Loucy (cell line): Measurements from ENCODE around the gene MAST4.

ENCODE experiments used
- H2AFZ ChIP-seq: fragments of 200-600 bp; sonication (generic); 2 replicates; pipeline ENCODE4 v1.6.0; 2016; ENCODE audit warnings: antibody characterized with exemption, mild to moderate bottlenecking, low read length, moderate library complexity
- H3F3A ChIP-seq: fragments of 200-600 bp; 2 replicates; pipeline ENCODE4 v1.6.0; 2016; ENCODE audit warnings: antibody characterized with exemption, low read depth, mild to moderate bottlenecking
- H3K27me3 ChIP-seq: fragments of 200-600 bp; sonication (generic); 2 replicates; pipeline ENCODE4 v1.6.1; 2014; ENCODE audit warnings: low read length, mild to moderate bottlenecking; ENCODE audit not compliant: insufficient read depth, poor library complexity, severe bottlenecking
- H3K36me3 ChIP-seq: fragments of 200-600 bp; sonication (generic); 2 replicates; pipeline ENCODE4 v1.6.1; 2016; ENCODE audit warnings: low read length; ENCODE audit not compliant: insufficient read depth
- H3K4me1 ChIP-seq: fragments of 200-600 bp; sonication (generic); 2 replicates; pipeline ENCODE4 v1.5.1; 2014; ENCODE audit warnings: low read length, mild to moderate bottlenecking; ENCODE audit not compliant: insufficient read depth, poor library complexity, severe bottlenecking
- H3K4me2 ChIP-seq: fragments of 200-600 bp; sonication (generic); 2 replicates; pipeline ENCODE4 v1.6.0; 2014; ENCODE audit warnings: antibody characterized with exemption, low read length, low read depth, mild to moderate bottlenecking; ENCODE audit not compliant: poor library complexity, severe bottlenecking
- H3K4me3 ChIP-seq: fragments of 200-600 bp; sonication (generic); 2 replicates; pipeline ENCODE4 v1.5.1; 2014; ENCODE audit warnings: low read length, mild to moderate bottlenecking, mixed read lengths; ENCODE audit not compliant: poor library complexity, severe bottlenecking
- H3K79me2 ChIP-seq: fragments of 200-600 bp; sonication (generic); 2 replicates; pipeline ENCODE4 v1.6.1; 2014; ENCODE audit warnings: low read length; ENCODE audit not compliant: insufficient read depth
- H3K9ac ChIP-seq: fragments of 200-600 bp; sonication (generic); 2 replicates; pipeline ENCODE4 v1.6.0; 2014; ENCODE audit warnings: mild to moderate bottlenecking, low read depth, low read length, moderate library complexity; ENCODE audit not compliant: poor library complexity, severe bottlenecking
- H3K9me2 ChIP-seq: fragments of 200-600 bp; sonication (generic); replicated peaks from 2 replicates; pipeline ENCODE4 v1.6.1; 2016; ENCODE audit warnings: low read depth, low read length, mixed read lengths
- H3K9me3 ChIP-seq: fragments of 200-600 bp; sonication (generic); 2 replicates; pipeline ENCODE4 v1.6.1; 2014; ENCODE audit warnings: mild to moderate bottlenecking, antibody characterized with exemption, low read length, low read depth; ENCODE audit not compliant: insufficient read depth
- H4K20me1 ChIP-seq: fragments of 200-600 bp; sonication (generic); 2 replicates; pipeline ENCODE4 v1.6.0; 2014; ENCODE audit warnings: antibody characterized with exemption, low read length, mild to moderate bottlenecking; ENCODE audit not compliant: insufficient read depth, poor library complexity, severe bottlenecking
- EZH2phosphoT487 ChIP-seq: fragments of 200-600 bp; IDR thresholded peaks from 2 replicates; pipeline ENCODE4 v1.6.1; 2018; ENCODE audit warnings: antibody characterized with exemption, mild to moderate bottlenecking, moderate library complexity, borderline replicate concordance
- TF ChIP-seq, protein P1 (sequence below): fragments of 200-600 bp; sonication (generic); conservative IDR thresholded peaks from 2 replicates; pipeline ENCODE4 v1.5.1; 2014; ENCODE audit warnings: mild to moderate bottlenecking, antibody characterized with exemption, low read length

Gene MAST4

DNA sequence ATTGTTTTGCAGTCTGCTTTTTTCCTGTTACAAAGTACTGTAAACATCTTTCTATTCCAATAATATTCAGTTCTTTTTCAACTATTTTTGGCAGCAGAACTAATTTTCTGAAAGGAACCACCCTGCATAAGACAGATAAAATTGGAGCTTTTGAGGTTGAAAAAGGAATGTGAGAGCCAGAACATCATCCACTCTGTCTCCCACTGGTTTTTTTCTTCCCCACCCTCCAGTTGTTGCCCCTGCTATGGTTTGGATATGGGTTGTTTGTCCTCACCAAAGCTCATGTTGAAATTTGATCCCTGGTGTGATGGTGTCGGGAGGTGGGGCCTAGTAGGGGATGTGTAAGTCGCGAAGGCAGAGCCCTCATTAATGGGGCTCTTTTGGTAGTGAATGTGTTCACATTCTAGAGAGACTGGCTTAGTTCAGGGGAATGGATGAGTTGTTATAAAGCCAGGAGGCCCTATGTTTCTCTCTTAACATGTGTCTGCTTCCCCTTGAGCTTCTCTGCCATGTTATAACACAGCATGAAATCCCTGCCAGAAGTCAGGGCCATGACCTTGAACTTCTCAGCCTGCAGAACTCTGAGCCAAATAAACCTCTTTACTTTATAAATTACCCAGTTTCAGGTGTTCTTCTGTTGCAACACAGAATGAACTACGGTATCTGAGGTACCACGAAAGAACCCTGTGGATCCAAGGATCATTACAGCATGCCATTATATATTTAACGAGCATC, 34.8 kb upstream of the MAST4 start:
- no peaks in the 10 kb centered on the region for H3K79me2 ChIP-seq
- TF ChIP-seq, protein P1, sequence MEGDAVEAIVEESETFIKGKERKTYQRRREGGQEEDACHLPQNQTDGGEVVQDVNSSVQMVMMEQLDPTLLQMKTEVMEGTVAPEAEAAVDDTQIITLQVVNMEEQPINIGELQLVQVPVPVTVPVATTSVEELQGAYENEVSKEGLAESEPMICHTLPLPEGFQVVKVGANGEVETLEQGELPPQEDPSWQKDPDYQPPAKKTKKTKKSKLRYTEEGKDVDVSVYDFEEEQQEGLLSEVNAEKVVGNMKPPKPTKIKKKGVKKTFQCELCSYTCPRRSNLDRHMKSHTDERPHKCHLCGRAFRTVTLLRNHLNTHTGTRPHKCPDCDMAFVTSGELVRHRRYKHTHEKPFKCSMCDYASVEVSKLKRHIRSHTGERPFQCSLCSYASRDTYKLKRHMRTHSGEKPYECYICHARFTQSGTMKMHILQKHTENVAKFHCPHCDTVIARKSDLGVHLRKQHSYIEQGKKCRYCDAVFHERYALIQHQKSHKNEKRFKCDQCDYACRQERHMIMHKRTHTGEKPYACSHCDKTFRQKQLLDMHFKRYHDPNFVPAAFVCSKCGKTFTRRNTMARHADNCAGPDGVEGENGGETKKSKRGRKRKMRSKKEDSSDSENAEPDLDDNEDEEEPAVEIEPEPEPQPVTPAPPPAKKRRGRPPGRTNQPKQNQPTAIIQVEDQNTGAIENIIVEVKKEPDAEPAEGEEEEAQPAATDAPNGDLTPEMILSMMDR = no peak
- no peak for TF ChIP-seq EZH2phosphoT487
- H3K27me3 ChIP-seq = no peaks in the 10 kb centered on the region
- H3K9me2 ChIP-seq = no peaks in the 10 kb centered on the region
- H3K4me2 ChIP-seq = no peak overlapping the region
- no peak overlapping the region for H2AFZ ChIP-seq
- H4K20me1 ChIP-seq = no peaks in the 10 kb centered on the region
- H3K4me3 ChIP-seq = no peak overlapping the region
- H3K9me3 ChIP-seq = peaks cover 3% of the 10 kb centered on the region; the same call in 1 of the 2 replicates
- H3F3A ChIP-seq = no peaks in the 10 kb centered on the region
- no peaks in the 10 kb centered on the region for H3K36me3 ChIP-seq
- H3K4me1 ChIP-seq = no peaks in the 10 kb centered on the region
- no peak overlapping the region for H3K9ac ChIP-seq

DNA sequence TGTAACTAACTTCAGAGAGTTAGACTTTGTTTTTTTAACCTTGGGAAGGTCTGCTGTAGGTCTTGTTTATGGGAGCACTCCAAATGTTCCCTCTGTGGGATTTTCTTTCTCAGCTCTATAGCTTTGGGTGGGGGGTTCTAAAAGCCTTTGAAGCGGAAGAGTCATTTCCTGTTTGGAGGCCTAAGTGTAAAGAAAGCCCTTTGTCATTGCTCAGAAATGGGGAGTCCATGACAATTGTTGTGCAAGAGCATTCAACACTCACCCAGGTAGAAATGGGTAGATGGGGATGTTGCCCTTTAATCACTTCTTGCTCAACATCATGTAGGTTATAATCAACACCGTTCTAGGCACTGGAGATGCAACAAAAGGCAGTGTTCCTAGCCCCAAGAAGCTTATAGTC, 30.3 kb upstream of the MAST4 start:
- no peaks in the 10 kb centered on the region for H3F3A ChIP-seq
- TF ChIP-seq, protein P1 = no peak
- TF ChIP-seq EZH2phosphoT487 = no peak
- H4K20me1 ChIP-seq = no peaks in the 10 kb centered on the region
- H2AFZ ChIP-seq = no peak overlapping the region
- H3K9ac ChIP-seq = no peak overlapping the region
- H3K36me3 ChIP-seq = no peaks in the 10 kb centered on the region
- no peak overlapping the region for H3K4me2 ChIP-seq
- H3K79me2 ChIP-seq = no peaks in the 10 kb centered on the region
- no peaks in the 10 kb centered on the region for H3K27me3 ChIP-seq
- no peaks in the 10 kb centered on the region for H3K9me2 ChIP-seq
- H3K9me3 ChIP-seq = peaks cover 3% of the 10 kb centered on the region; the same call in 1 of the 2 replicates
- no peak overlapping the region for H3K4me3 ChIP-seq
- no peaks in the 10 kb centered on the region for H3K4me1 ChIP-seq

DNA sequence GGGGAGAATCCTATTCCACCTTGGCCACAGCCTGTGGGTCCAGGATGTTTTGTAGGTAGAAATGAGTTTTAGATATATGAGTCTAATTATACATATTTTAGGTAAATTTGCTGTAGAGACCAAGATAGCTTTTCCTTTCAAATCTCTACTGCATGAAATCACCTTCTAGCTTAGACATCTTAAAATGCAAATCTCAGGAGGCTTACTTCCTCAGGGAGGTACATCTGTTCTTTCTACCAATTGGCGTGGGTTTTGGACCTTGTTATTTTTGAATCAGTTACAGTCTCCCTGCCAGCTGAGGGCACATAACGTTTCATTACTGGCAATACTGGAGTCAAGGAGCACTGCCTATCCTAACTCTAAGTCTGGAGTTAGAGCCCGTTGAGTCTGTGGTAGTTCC, 28.7 kb upstream of the MAST4 start:
- Histone ChIP-seq H4K20me1 (no peaks in the 10 kb centered on the region), H3K4me2 (no peak overlapping the region), H3K9me2 (no peaks in the 10 kb centered on the region), H3K4me1 (no peaks in the 10 kb centered on the region), H3F3A (no peaks in the 10 kb centered on the region), H3K4me3 (no peak overlapping the region), H3K36me3 (no peaks in the 10 kb centered on the region), H3K27me3 (no peaks in the 10 kb centered on the region), H3K9me3 (no peaks in the 10 kb centered on the region), H2AFZ (no peak overlapping the region), H3K9ac (no peak overlapping the region), H3K79me2 (no peaks in the 10 kb centered on the region)
- TF ChIP-seq, protein P1 = no peak
- no peak for TF ChIP-seq EZH2phosphoT487
